Panc1 (cell line): ENCODE data around the gene MEMO1.
"Not testable (repeated sequence)": the region's sequence is repeated elsewhere in the genome, so short reads cannot be mapped to it uniquely, and the experiment has no call there.

Experiments used
- POLR2AphosphoS5 ChIP-seq: IDR thresholded peaks from 2 replicates; pipeline ENCODE4 v1.6.1; 2012; ENCODE audit warnings: mild to moderate bottlenecking, low read depth, low read length, moderate library complexity
- SIN3A ChIP-seq: IDR thresholded peaks from 2 replicates; pipeline ENCODE4 v1.6.1; 2012; ENCODE audit warnings: low read depth, mild to moderate bottlenecking, low read length, moderate library complexity, borderline replicate concordance; ENCODE audit not compliant: insufficient read depth
- TF ChIP-seq, protein P1 (sequence below): fragments of 450-650 bp; IDR thresholded peaks from 2 replicates; pipeline ENCODE4 v1.5.1; 2017; ENCODE audit warnings: mild to moderate bottlenecking
- TF ChIP-seq, protein P2 (sequence below), 2 experiments: IDR thresholded peaks; 2 replicates each; pipeline ENCODE4 v1.6.1; 2011 to 2012; ENCODE audit warnings: low read depth in 2 of 2, control low read depth in 1 of 2, low read length in 1 of 2, mild to moderate bottlenecking in 1 of 2, moderate library complexity in 1 of 2; ENCODE audit not compliant: insufficient read depth in 1 of 2

DNA sequence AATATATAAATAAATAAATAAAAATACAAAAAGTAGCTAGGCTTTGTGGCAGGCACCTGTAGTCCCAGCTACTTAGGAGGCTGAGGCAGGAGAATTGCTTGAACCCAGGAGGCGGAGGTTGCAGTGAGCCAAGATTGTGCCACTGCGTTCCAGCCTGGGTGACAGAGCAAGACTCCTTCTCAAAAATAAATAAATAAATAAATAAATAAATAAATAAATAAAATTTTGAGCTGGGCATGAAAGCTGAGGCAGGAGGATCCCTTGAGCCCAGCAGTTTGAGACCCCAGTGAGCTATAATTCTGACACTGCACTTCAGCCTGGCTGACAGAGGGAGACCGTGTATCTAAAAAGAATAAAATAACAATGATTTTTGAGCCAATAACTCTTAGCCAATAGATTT, 43.8 kb upstream of the MEMO1 start:
- TF ChIP-seq, protein P1, sequence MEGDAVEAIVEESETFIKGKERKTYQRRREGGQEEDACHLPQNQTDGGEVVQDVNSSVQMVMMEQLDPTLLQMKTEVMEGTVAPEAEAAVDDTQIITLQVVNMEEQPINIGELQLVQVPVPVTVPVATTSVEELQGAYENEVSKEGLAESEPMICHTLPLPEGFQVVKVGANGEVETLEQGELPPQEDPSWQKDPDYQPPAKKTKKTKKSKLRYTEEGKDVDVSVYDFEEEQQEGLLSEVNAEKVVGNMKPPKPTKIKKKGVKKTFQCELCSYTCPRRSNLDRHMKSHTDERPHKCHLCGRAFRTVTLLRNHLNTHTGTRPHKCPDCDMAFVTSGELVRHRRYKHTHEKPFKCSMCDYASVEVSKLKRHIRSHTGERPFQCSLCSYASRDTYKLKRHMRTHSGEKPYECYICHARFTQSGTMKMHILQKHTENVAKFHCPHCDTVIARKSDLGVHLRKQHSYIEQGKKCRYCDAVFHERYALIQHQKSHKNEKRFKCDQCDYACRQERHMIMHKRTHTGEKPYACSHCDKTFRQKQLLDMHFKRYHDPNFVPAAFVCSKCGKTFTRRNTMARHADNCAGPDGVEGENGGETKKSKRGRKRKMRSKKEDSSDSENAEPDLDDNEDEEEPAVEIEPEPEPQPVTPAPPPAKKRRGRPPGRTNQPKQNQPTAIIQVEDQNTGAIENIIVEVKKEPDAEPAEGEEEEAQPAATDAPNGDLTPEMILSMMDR: not testable (repeated sequence)
- TF ChIP-seq, protein P2, sequence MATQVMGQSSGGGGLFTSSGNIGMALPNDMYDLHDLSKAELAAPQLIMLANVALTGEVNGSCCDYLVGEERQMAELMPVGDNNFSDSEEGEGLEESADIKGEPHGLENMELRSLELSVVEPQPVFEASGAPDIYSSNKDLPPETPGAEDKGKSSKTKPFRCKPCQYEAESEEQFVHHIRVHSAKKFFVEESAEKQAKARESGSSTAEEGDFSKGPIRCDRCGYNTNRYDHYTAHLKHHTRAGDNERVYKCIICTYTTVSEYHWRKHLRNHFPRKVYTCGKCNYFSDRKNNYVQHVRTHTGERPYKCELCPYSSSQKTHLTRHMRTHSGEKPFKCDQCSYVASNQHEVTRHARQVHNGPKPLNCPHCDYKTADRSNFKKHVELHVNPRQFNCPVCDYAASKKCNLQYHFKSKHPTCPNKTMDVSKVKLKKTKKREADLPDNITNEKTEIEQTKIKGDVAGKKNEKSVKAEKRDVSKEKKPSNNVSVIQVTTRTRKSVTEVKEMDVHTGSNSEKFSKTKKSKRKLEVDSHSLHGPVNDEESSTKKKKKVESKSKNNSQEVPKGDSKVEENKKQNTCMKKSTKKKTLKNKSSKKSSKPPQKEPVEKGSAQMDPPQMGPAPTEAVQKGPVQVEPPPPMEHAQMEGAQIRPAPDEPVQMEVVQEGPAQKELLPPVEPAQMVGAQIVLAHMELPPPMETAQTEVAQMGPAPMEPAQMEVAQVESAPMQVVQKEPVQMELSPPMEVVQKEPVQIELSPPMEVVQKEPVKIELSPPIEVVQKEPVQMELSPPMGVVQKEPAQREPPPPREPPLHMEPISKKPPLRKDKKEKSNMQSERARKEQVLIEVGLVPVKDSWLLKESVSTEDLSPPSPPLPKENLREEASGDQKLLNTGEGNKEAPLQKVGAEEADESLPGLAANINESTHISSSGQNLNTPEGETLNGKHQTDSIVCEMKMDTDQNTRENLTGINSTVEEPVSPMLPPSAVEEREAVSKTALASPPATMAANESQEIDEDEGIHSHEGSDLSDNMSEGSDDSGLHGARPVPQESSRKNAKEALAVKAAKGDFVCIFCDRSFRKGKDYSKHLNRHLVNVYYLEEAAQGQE (IDR thresholded peaks at IDR 0.05; ENCODE audit: insufficient read depth in 1 of 2, low read depth in 2 of 2, low read length in 1 of 2): not testable (repeated sequence)
- not testable (repeated sequence) for TF ChIP-seq SIN3A, POLR2AphosphoS5
